Gastroesophageal sphincter (tissue), 3 donors: ENCODE results near the gene PRELID1.

Experiments used
- CTCF ChIP-seq, 4 experiments: fragments of 200-600 bp in 2 of 4; fragments of 450-650 bp in 2 of 4; sonication (generic) in 1 of 4; IDR thresholded peaks; one replicate each; pipeline ENCODE4 v1.5.1; 2017 to 2019; ENCODE audit warnings: antibody characterized with exemption in 4 of 4, mild to moderate bottlenecking in 2 of 4, moderate library complexity in 2 of 4
- EP300 ChIP-seq: sonication (generic); formaldehyde crosslinking; IDR thresholded peaks from one replicate; pipeline ENCODE4 v1.6.1; 2017; ENCODE audit warnings: antibody characterized with exemption, mild to moderate bottlenecking
- POLR2A ChIP-seq, 2 donors: fragments of 450-650 bp; IDR thresholded peaks; one replicate each; pipeline ENCODE4 v1.6.1; 2017; ENCODE audit warnings: antibody characterized with exemption in 2 of 2, mild to moderate bottlenecking in 2 of 2, moderate library complexity in 1 of 2
- POLR2AphosphoS5 ChIP-seq: sonication (generic); formaldehyde crosslinking; IDR thresholded peaks from one replicate; pipeline ENCODE4 v1.6.1; 2017; ENCODE audit warnings: antibody characterized with exemption

GRCh38 chr5:177343777-177344176 is 40.2 kb downstream of the PRELID1 start:
- TF ChIP-seq CTCF (IDR thresholded peaks at IDR 0.05) (no peak), POLR2A (IDR thresholded peaks at IDR 0.05) (no peak), EP300 (no peak), POLR2AphosphoS5 (no peak)
